ENCODE measurements around the gene GUCY1B1. TPM values are rescaled to one million over a fixed set of nuclear protein-coding genes. Genes with fewer than 3 reads are reported as not detected.

Gene GUCY1B1
- total and polyA plus RNA-seq, 2 donors (not counting 1 experiment from before 2014, with no cell fraction given): 37.8 to 38.1 TPM

- H3K4me1 ChIP-seq (ENCODE audit: control insufficient read depth, extremely low read depth, insufficient read depth, low read length): peaks cover 3% of the 10 kb centered on the region
- H3K4me2 ChIP-seq (ENCODE audit: extremely low read depth, insufficient read depth, low read length): no peak overlapping the region
- DNase-seq (ENCODE audit: low read depth in 2 of 2): no peak
These were observed 17.3 kb upstream of the GUCY1B1 start for GRCh38 chr4:155741546-155741945.

DNA sequence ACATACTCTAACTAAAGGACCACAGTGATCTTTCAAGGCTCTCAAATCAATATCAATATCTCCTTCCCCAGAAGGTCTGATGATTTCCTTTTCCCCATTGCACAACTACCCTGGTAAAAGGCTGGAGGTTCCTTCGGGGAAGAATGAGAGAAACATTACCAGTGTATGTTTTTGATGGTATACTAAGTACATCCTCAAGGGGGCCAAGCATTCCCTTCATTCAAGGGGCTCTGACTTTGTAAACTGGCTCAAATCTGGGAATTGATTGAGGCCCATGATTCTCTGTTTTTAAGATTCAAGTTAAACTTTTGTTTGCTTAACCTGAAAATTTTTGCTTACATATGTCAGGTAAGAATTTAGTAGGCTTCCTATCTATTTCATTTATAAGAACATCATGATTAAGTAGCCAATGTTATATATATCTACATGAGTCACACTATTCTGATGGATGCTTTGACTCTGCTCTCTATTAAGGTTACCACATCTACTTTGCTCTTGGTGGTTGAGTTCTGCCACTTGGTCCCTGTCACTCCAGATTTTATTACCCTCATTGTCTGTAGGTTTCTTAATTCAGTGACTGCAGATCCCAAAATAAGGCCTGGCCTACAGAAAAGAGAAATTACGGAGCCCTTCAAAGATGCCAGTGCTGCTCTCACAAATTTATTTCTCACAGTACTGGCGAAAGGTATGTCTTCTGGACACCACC lies 16.4 kb upstream of the GUCY1B1 start:
- no peaks in the 10 kb centered on the region for H3K79me2 ChIP-seq (ENCODE audit: control insufficient read depth, insufficient read depth, low read length)
- peaks cover 3% of the 10 kb centered on the region for H3K4me1 ChIP-seq (ENCODE audit: control insufficient read depth, extremely low read depth, insufficient read depth, low read length)
- no peak for TF ChIP-seq EZH2 (IDR thresholded peaks at IDR 0.05; ENCODE audit: low read length, missing control alignments)
- TF ChIP-seq, protein P1, sequence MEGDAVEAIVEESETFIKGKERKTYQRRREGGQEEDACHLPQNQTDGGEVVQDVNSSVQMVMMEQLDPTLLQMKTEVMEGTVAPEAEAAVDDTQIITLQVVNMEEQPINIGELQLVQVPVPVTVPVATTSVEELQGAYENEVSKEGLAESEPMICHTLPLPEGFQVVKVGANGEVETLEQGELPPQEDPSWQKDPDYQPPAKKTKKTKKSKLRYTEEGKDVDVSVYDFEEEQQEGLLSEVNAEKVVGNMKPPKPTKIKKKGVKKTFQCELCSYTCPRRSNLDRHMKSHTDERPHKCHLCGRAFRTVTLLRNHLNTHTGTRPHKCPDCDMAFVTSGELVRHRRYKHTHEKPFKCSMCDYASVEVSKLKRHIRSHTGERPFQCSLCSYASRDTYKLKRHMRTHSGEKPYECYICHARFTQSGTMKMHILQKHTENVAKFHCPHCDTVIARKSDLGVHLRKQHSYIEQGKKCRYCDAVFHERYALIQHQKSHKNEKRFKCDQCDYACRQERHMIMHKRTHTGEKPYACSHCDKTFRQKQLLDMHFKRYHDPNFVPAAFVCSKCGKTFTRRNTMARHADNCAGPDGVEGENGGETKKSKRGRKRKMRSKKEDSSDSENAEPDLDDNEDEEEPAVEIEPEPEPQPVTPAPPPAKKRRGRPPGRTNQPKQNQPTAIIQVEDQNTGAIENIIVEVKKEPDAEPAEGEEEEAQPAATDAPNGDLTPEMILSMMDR (conservative IDR thresholded peaks at IDR 0.05 in 1 of 2, IDR thresholded peaks at IDR 0.05 in 1 of 2; ENCODE audit: low read depth in 1 of 2, low read length in 2 of 2): no peak
- no peak overlapping the region for H3K4me2 ChIP-seq (ENCODE audit: extremely low read depth, insufficient read depth, low read length)
- no peak for DNase-seq (ENCODE audit: low read depth in 2 of 2)
- H3K9me3 ChIP-seq (ENCODE audit: control insufficient read depth, insufficient read depth, low read depth, low read length): no peaks in the 10 kb centered on the region
- no peaks in the 10 kb centered on the region for H3K27me3 ChIP-seq (ENCODE audit: control insufficient read depth, insufficient read depth, low read length)
- no peak overlapping the region for H3K9ac ChIP-seq (ENCODE audit: insufficient read depth, low read length)
- H3K27ac ChIP-seq (ENCODE audit: insufficient read depth, low read length): no peak overlapping the region
- no peak overlapping the region for H2AFZ ChIP-seq (ENCODE audit: low read length)
- H3K36me3 ChIP-seq (ENCODE audit: control insufficient read depth, insufficient read depth, low read length): no peaks in the 10 kb centered on the region
- H4K20me1 ChIP-seq (ENCODE audit: control insufficient read depth, extremely low read depth, insufficient read depth, low read length): no peaks in the 10 kb centered on the region
- H3K4me3 ChIP-seq (replicated peaks in 1 of 4; ENCODE audit: control extremely low read depth in 1 of 4, insufficient read depth in 1 of 4, low read depth in 3 of 4, low read length in 4 of 4): no peak overlapping the region

More at GRCh38 chr4:155741546-155741945, 17.3 kb upstream of the GUCY1B1 start:
- no peaks in the 10 kb centered on the region for H3K9me3 ChIP-seq (ENCODE audit: control insufficient read depth, insufficient read depth, low read depth, low read length)
- H3K4me3 ChIP-seq (replicated peaks in 1 of 4; ENCODE audit: control extremely low read depth in 1 of 4, insufficient read depth in 1 of 4, low read depth in 3 of 4, low read length in 4 of 4): no peak overlapping the region
- no peaks in the 10 kb centered on the region for H4K20me1 ChIP-seq (ENCODE audit: control insufficient read depth, extremely low read depth, insufficient read depth, low read length)
- H3K36me3 ChIP-seq (ENCODE audit: control insufficient read depth, insufficient read depth, low read length): no peaks in the 10 kb centered on the region
- H3K9ac ChIP-seq (ENCODE audit: insufficient read depth, low read length): no peak overlapping the region
- no peak for TF ChIP-seq EZH2 (IDR thresholded peaks at IDR 0.05; ENCODE audit: low read length, missing control alignments)
- TF ChIP-seq, protein P1 (conservative IDR thresholded peaks at IDR 0.05 in 1 of 2, IDR thresholded peaks at IDR 0.05 in 1 of 2; ENCODE audit: low read depth in 1 of 2, low read length in 2 of 2): no peak
- no peaks in the 10 kb centered on the region for H3K79me2 ChIP-seq (ENCODE audit: control insufficient read depth, insufficient read depth, low read length)
- H3K27me3 ChIP-seq (ENCODE audit: control insufficient read depth, insufficient read depth, low read length): no peaks in the 10 kb centered on the region
- H3K27ac ChIP-seq (ENCODE audit: insufficient read depth, low read length): no peak overlapping the region
- no peak overlapping the region for H2AFZ ChIP-seq (ENCODE audit: low read length)

GRCh38 chr4:155745984-155746383 lies 12.8 kb upstream of the GUCY1B1 start:
- Histone ChIP-seq H3K4me2 (ENCODE audit: extremely low read depth, insufficient read depth, low read length) (no peak overlapping the region), H3K4me1 (ENCODE audit: control insufficient read depth, extremely low read depth, insufficient read depth, low read length) (no peaks in the 10 kb centered on the region), H3K9ac (ENCODE audit: insufficient read depth, low read length) (no peak overlapping the region), H4K20me1 (ENCODE audit: control insufficient read depth, extremely low read depth, insufficient read depth, low read length) (no peaks in the 10 kb centered on the region), H3K27ac (ENCODE audit: insufficient read depth, low read length) (no peak overlapping the region), H3K9me3 (ENCODE audit: control insufficient read depth, insufficient read depth, low read depth, low read length) (no peaks in the 10 kb centered on the region), H3K79me2 (ENCODE audit: control insufficient read depth, insufficient read depth, low read length) (no peaks in the 10 kb centered on the region), H3K36me3 (ENCODE audit: control insufficient read depth, insufficient read depth, low read length) (no peaks in the 10 kb centered on the region), H3K4me3 (replicated peaks in 1 of 4; ENCODE audit: control extremely low read depth in 1 of 4, insufficient read depth in 1 of 4, low read depth in 3 of 4, low read length in 4 of 4) (no peak overlapping the region), H2AFZ (ENCODE audit: low read length) (no peak overlapping the region), H3K27me3 (ENCODE audit: control insufficient read depth, insufficient read depth, low read length) (no peaks in the 10 kb centered on the region)
- TF ChIP-seq, protein P1 (conservative IDR thresholded peaks at IDR 0.05 in 1 of 2, IDR thresholded peaks at IDR 0.05 in 1 of 2; ENCODE audit: low read depth in 1 of 2, low read length in 2 of 2): no peak
- TF ChIP-seq EZH2 (IDR thresholded peaks at IDR 0.05; ENCODE audit: low read length, missing control alignments): no peak
- DNase-seq (ENCODE audit: low read depth in 2 of 2): peak; percentile 66 to 75

Measured in fibroblast of lung (primary cell).